DMS79 treated with DMSO at 0.1 percent for 48 hours (cell line): Measurements from ENCODE around the gene SMDT1.
A peak's percentile ranks its signal among the peaks of the same experiment; 100 is the strongest.
"Not testable (repeated sequence)": the region's sequence is repeated elsewhere in the genome, so short reads cannot be mapped to it uniquely, and the experiment has no call there.

ENCODE experiments used
- DNase-seq: peaks from one replicate; lab custom pipeline; 2025; lab: John Stamatoyannopoulos, UW

Gene SMDT1

GRCh38 chr22:42070517-42071422 is 8.7 kb upstream of the SMDT1 start, which contains the start of gene NAGA:
Gene NAGA, minus strand, starts transcription at chr22:42070812. Its CDS starts 515 bp downstream, at chr22:42070297.
- peak; percentile 84 for DNase-seq

GRCh38 chr22:42071508-42071907 is 8.0 kb upstream of the SMDT1 start:
- DNase-seq = not testable (repeated sequence)

GRCh38 chr22:42072606-42073330 is 6.7 kb upstream of the SMDT1 start:
- DNase-seq = no peak

- no peak for DNase-seq
These were observed 5.9 kb upstream of the SMDT1 start for GRCh38 chr22:42073621-42074041.

- DNase-seq = no peak
These were observed 5.2 kb upstream of the SMDT1 start, which contains the start of gene PHETA2 for GRCh38 chr22:42074132-42074811. Gene PHETA2, plus strand, starts transcription at chr22:42074248. Its CDS starts 3,046 bp downstream, at chr22:42077294.

GRCh38 chr22:42074846-42075676 is 4.4 kb upstream of the SMDT1 start:
- DNase-seq = no peak

- no peak for DNase-seq
These were observed 2.6 kb upstream of the SMDT1 start for GRCh38 chr22:42076764-42077485.

- DNase-seq = no peak
These were observed 1.9 kb upstream of the SMDT1 start for GRCh38 chr22:42077486-42078125.

GRCh38 chr22:42078469-42079318 is 806 bp upstream of the SMDT1 start:
- DNase-seq = peak; percentile 5

- peak; percentile 2 for DNase-seq
These were observed 787 bp downstream of the SMDT1 start for GRCh38 chr22:42080287-42080686.

- no peak for DNase-seq
These were observed 3.6 kb downstream of the SMDT1 start for GRCh38 chr22:42083119-42083518.

- DNase-seq = no peak
These were observed 5.4 kb downstream of the SMDT1 start for GRCh38 chr22:42084874-42085273.

- no peak for DNase-seq
These were observed 6.6 kb downstream of the SMDT1 start for GRCh38 chr22:42086051-42086450.

- peak; percentile 91 for DNase-seq
These were observed 11.3 kb downstream of the SMDT1 start, which contains the start of gene NDUFA6 for GRCh38 chr22:42090596-42091454. Gene NDUFA6, minus strand, starts transcription at chr22:42090772. Its CDS starts 28 bp downstream, at chr22:42090744.

GRCh38 chr22:42091455-42091782 is 11.9 kb downstream of the SMDT1 start:
- no peak for DNase-seq

GRCh38 chr22:42101199-42101598 is 21.7 kb downstream of the SMDT1 start:
- DNase-seq = no peak

GRCh38 chr22:42104332-42104860 is 24.9 kb downstream of the SMDT1 start:
- DNase-seq = not testable (repeated sequence)

- no peak for DNase-seq
These were observed 29.3 kb downstream of the SMDT1 start for GRCh38 chr22:42108848-42109247.
